Choroid plexus epithelial cell (primary cell): Measurements from ENCODE around the gene GNAI2.

ENCODE experiments used
- DNase-seq: peaks from one replicate; pipeline ENCODE4 v3.0.0-alpha.2; 2010; ENCODE audit warnings: low read depth
- H3K4me3 ChIP-seq: 2 replicates; pipeline ENCODE4 v1.5.1; 2011; ENCODE audit warnings: low read depth, mild to moderate bottlenecking, control low read depth, low read length, moderate library complexity
- TF ChIP-seq, protein P1 (sequence below): conservative IDR thresholded peaks from 2 replicates; pipeline ENCODE4 v1.5.1; 2011; ENCODE audit warnings: low read depth, mild to moderate bottlenecking, control low read depth, inconsistent platforms, low read length, moderate library complexity

The GNAI2 gene

DNA sequence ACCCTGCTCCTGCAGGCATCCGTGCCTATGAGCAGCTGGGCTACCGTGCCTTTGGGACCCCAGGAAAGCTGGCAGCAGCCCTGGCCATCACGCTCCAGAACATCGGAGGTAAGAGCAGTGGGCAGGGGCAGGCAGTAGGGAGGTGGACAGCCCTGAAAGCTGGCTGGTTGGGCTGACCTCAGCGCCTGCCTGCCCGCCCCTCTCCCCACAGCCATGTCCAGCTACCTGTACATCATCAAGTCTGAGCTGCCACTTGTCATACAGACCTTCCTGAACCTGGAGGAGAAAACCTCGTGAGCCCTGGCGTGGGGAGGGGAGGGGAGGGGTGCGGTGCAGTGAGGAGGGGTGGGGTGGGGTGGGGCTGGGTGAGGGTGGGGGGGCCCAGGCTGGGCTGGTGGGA lies 20.5 kb upstream of the GNAI2 start:
- no peak overlapping the region for H3K4me3 ChIP-seq
- TF ChIP-seq, protein P1, sequence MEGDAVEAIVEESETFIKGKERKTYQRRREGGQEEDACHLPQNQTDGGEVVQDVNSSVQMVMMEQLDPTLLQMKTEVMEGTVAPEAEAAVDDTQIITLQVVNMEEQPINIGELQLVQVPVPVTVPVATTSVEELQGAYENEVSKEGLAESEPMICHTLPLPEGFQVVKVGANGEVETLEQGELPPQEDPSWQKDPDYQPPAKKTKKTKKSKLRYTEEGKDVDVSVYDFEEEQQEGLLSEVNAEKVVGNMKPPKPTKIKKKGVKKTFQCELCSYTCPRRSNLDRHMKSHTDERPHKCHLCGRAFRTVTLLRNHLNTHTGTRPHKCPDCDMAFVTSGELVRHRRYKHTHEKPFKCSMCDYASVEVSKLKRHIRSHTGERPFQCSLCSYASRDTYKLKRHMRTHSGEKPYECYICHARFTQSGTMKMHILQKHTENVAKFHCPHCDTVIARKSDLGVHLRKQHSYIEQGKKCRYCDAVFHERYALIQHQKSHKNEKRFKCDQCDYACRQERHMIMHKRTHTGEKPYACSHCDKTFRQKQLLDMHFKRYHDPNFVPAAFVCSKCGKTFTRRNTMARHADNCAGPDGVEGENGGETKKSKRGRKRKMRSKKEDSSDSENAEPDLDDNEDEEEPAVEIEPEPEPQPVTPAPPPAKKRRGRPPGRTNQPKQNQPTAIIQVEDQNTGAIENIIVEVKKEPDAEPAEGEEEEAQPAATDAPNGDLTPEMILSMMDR = no peak
- DNase-seq = no peak

DNA sequence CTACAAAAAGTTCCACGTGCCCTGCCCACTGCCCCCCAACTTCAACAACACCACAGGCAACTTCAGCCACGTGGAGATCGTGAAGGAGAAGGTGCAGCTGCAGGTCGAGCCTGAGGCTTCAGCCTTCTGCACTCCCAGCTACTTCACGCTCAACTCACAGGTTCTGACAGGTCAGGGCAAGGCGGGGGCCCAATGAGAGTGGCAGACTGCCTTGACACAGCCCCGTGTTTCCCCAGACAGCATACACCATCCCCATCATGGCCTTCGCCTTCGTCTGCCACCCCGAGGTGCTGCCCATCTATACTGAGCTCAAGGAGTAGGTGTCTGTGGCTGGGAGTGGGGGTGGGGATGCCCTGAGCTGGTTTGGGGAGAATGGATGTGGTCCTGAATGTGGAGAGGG lies 18.3 kb upstream of the GNAI2 start:
- no peak for DNase-seq
- no peak overlapping the region for H3K4me3 ChIP-seq
- TF ChIP-seq, protein P1 = no peak

DNA sequence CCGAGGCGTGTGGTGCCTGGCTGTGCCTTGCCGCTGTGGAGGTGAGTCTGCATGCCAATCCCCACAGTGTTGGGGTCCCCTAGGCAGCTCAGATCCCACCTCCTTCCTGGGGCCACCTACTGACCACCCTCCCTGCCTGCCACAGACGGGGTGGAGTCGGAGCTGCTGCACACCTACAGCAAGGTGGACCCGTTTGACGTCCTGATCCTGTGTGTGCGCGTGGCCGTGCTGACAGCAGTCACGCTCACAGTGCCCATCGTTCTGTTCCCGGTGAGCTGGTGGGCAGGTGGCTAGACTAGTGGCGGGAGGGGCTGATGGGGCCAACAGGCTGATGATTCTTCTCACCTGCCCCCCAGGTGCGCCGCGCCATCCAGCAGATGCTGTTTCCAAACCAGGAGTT lies 17.6 kb upstream of the GNAI2 start:
- H3K4me3 ChIP-seq = no peak overlapping the region
- no peak for DNase-seq
- TF ChIP-seq, protein P1 = no peak

DNA sequence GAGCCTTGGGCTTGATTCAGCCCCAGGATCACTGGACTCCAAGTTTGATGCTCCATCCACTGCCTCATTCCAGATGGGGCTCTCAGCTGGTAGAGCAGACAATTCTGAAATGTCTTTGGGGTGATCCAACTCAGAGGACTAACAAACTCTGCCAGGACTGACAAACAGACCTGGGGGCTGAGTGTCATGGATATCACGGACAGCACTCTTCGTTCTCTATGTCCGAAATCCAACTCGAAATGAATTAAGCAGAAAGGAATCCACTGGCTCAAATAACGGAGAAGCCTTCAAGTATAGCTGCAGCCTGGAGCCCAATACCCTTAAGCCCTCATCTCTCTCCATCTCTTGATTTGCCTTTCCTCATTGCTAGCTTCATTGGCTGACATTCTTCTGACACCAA lies 16.7 kb upstream of the GNAI2 start:
- TF ChIP-seq, protein P1 = no peak
- H3K4me3 ChIP-seq = no peak overlapping the region
- DNase-seq = no peak

DNA sequence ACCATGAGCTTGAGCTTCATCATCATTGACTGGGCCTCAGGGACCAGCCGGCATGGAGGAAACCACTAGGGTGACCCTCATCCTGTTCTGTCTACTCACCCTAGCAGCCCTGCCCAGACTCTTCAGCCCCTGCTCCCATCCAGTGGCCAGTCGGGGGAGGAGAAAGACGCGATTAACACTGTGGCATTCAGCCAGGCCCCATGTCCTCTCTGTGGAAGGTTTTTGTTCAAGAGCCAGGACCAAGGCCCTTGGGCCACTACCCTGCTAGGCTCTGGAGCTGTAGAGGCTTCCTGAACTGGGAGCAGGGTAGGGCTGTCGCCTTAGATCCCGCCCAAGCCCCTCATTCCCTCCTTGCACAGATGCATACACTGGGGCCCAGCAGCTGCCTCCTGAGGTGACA lies 15.9 kb upstream of the GNAI2 start:
- DNase-seq = no peak
- no peak overlapping the region for H3K4me3 ChIP-seq
- TF ChIP-seq, protein P1 = no peak

DNA sequence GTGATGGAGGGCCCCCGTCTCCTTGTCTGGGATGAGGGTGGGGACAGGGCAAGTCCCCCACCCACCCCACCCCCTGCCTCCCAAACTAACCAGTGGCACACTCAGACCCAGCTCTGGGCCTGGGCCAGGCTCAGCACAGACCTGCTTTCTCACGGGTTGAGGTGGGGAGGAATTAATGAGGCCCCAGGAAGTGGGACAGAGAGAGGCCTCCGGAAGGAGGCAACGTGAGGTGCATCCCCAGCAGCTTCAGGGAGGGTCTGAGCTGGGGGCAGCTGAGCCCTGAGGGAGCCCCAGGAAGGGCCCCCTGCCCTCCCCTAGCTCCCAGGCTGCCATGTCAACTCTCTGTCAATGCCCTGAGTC lies 15.0 kb upstream of the GNAI2 start:
- TF ChIP-seq, protein P1 = no peak
- H3K4me3 ChIP-seq = no peak overlapping the region
- no peak for DNase-seq

DNA sequence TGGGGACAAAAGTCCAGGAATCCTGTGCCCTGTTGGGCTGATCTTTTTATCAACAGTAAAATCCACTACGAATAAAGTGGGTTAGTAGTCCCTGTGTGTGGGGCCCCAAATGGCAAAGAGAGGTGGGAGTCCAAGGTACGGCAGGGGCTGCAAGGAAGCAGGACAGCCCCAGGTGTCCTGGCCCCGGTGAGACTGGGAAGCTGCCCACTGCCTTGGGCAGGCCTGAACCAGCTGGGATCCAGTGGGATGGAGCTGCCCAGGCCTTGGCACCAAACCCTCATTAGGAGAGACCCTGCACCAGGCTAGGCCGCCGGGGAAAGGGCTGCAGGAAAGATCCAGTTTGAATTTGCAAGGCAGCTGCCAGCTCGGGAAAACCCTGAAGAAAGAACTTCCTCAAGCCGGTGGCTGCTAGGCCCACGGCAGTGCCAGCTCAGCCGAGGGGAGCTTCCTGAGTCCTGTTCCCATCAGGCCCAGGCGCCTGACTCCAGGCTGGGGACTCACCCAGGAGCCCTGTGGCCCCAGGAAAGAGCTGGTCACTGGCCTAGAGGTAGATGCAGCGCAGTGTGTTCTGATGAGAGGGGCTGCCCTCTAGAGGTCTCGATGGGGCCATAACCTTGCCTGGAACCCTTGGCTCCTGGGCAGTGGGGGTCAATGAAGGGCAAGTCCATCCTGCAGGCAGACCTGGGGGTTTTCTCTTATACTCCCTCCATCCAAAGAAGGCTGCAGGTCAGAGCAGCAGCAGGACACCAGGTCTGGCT lies 14.4 kb upstream of the GNAI2 start:
- no peak for DNase-seq

More for the DNA sequence above, 14.4 kb upstream of the GNAI2 start:
- TF ChIP-seq, protein P1 = no peak
- H3K4me3 ChIP-seq = no peak overlapping the region
